Measurements from ENCODE around the gene CCL26. TPM values are rescaled to one million over a fixed set of nuclear protein-coding genes. Genes with fewer than 3 reads are reported as not detected.

Gene CCL26
- total and polyA plus RNA-seq, 2 donors (not counting 3 experiments of a cell fraction or from before 2014, with no cell fraction given), result not detected

DNA sequence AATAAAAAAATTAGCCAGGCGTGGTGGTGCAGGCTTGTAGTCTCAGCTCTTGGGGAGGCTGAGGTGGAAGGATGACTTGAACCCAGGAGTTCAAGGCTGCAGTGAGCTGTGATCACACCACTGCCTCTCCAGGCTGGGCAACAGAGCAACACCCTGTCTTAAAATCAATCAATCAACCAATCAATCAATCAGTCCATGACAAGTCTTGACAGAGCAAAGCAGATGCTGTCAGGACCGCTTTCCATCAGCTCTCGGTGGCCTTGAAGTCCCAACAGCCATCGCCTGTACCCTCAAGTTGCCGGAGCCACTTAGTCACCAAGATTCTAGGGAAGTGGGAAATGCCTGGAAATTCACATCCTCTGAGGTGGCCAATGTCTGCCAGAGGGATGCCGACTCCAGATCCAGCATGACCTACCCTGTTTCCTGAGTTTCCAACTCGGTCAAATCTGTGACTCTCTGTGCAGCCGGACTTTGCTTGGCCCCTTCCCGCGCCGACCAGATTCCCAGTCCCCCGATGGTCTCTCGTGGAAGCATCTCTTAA, 42.5 kb upstream of the CCL26 start:
- H3K79me2 ChIP-seq (ENCODE audit: control insufficient read depth, insufficient read depth, low read length), result no peaks in the 10 kb centered on the region
- CTCF ChIA-PET, result no interaction called here
- no peak for DNase-seq (ENCODE audit: low read depth, low spot score)
- no peaks in the 10 kb centered on the region for H3K4me1 ChIP-seq (ENCODE audit: control insufficient read depth, extremely low read depth, insufficient read depth, low read length)
- peaks cover 0 to 1% of the 10 kb centered on the region in 2 experiments for H3K27me3 ChIP-seq (ENCODE audit: control insufficient read depth in 2 of 2, insufficient read depth in 2 of 2, low read length in 2 of 2)
- no peak overlapping the region for H3K27ac ChIP-seq (ENCODE audit: insufficient read depth, low read depth, low read length)
- POLR2A ChIA-PET, result no interaction called here
- no peaks in the 10 kb centered on the region for H3K9me1 ChIP-seq (replicated peaks; ENCODE audit: control insufficient read depth, extremely low read depth, insufficient read depth, low read length)
- FAIRE-seq, result peak; percentile 67
- no peaks in the 10 kb centered on the region for H4K20me1 ChIP-seq (replicated peaks; ENCODE audit: control insufficient read depth, extremely low read depth, insufficient read depth, low read length)
- dilution Hi-C loops (cut with MboI; ENCODE audit: extremely low pct_ligation_motif_present, low sequenced_read_pairs) (no loop called here), intact Hi-C loops (cut with micrococcal nuclease) (no loop called here)
- H3K36me3 ChIP-seq (ENCODE audit: control insufficient read depth in 2 of 2, extremely low read depth in 1 of 2, insufficient read depth in 2 of 2, low read length in 2 of 2), result no peaks in the 10 kb centered on the region
- H3K4me2 ChIP-seq (ENCODE audit: insufficient read depth, low read length), result no peak overlapping the region
- H3K9me3 ChIP-seq (replicated peaks; ENCODE audit: control insufficient read depth, insufficient read depth, low read length), result no peaks in the 10 kb centered on the region
- no TSS peak for BruUV-seq (replicated peaks)
- TF ChIP-seq, protein P1, sequence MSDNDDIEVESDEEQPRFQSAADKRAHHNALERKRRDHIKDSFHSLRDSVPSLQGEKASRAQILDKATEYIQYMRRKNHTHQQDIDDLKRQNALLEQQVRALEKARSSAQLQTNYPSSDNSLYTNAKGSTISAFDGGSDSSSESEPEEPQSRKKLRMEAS (IDR thresholded peaks at IDR 0.05; ENCODE audit: insufficient read depth, insufficient read length), result no peak
- TF ChIP-seq FOS (IDR thresholded peaks at IDR 0.05; ENCODE audit: borderline replicate concordance, insufficient read depth, low read length), result no peak
- no peak for TF ChIP-seq POLR2A (IDR thresholded peaks at IDR 0.05; ENCODE audit: low read depth, low read length)
- TF ChIP-seq EZH2 (IDR thresholded peaks at IDR 0.05; ENCODE audit: borderline replicate concordance, low read depth, low read length, severe bottlenecking), result no peak
- TF ChIP-seq GATA2 (IDR thresholded peaks at IDR 0.05; ENCODE audit: insufficient read depth, insufficient read length, low read depth, low read length), result no peak
- no peak overlapping the region for H3K9ac ChIP-seq (replicated peaks; ENCODE audit: extremely low read depth, insufficient read depth, low read length)
- no peak overlapping the region for H3K4me3 ChIP-seq (replicated peaks in 1 of 3; ENCODE audit: insufficient read depth in 1 of 3, low read depth in 1 of 3, low read length in 3 of 3)
- peak overlapping the region; percentile 31 for H2AFZ ChIP-seq (ENCODE audit: low read depth, low read length)

DNA sequence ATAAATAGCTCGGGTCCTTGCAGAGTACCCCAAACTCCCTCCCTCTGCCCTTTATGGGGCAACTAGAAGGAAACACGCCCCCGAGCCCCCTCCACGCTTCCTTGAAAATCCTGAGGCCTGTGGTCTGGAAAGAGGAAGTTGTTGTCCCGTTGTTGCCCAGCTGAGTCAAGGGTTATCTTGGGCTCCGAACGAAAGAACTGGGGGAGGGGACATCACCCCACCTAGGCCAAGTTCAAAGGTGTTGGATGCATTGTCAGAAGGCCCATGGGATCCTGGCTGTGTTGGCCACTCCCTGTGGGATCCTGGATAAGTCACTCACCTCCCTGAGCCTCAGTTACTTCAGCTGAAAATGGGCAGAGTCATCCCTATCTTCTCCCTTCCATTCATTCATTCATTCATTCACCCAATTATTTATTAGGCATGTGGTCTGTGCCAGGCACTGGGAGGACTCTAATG, 41.8 kb upstream of the CCL26 start, which contains the start of gene CCL24:
Gene CCL24, minus strand, starts transcription at position 26 of the 456 bp plus-strand sequence. CDS start 91 bp downstream, outside the sequence.
- Histone ChIP-seq H3K4me3 (replicated peaks in 1 of 3; ENCODE audit: insufficient read depth in 1 of 3, low read depth in 1 of 3, low read length in 3 of 3) (no peak within 1 kb of the TSS), H3K79me2 (ENCODE audit: control insufficient read depth, insufficient read depth, low read length) (no peaks in the 10 kb centered on the region), H3K27me3 (ENCODE audit: control insufficient read depth in 2 of 2, insufficient read depth in 2 of 2, low read length in 2 of 2) (peaks cover 0 to 1% of the 10 kb centered on the region in 2 experiments), H2AFZ (ENCODE audit: low read depth, low read length) (peak within 1 kb of the TSS; percentile 31), H3K36me3 (ENCODE audit: control insufficient read depth in 2 of 2, extremely low read depth in 1 of 2, insufficient read depth in 2 of 2, low read length in 2 of 2) (no peaks in the 10 kb centered on the region), H3K9me1 (replicated peaks; ENCODE audit: control insufficient read depth, extremely low read depth, insufficient read depth, low read length) (no peaks in the 10 kb centered on the region), H3K4me2 (ENCODE audit: insufficient read depth, low read length) (no peak within 1 kb of the TSS), H3K27ac (ENCODE audit: insufficient read depth, low read depth, low read length) (no peak within 1 kb of the TSS), H3K4me1 (ENCODE audit: control insufficient read depth, extremely low read depth, insufficient read depth, low read length) (no peaks in the 10 kb centered on the region), H3K9ac (replicated peaks; ENCODE audit: extremely low read depth, insufficient read depth, low read length) (no peak within 1 kb of the TSS), H4K20me1 (replicated peaks; ENCODE audit: control insufficient read depth, extremely low read depth, insufficient read depth, low read length) (no peaks in the 10 kb centered on the region), H3K9me3 (replicated peaks; ENCODE audit: control insufficient read depth, insufficient read depth, low read length) (no peaks in the 10 kb centered on the region)
- intact Hi-C loops (cut with micrococcal nuclease), result no loop called here
- FAIRE-seq (no peak), DNase-seq (ENCODE audit: low read depth, low spot score) (no peak)
- no TSS peak for BruUV-seq (replicated peaks)
- ChIA-PET POLR2A (no interaction called here), CTCF (no interaction called here)
- dilution Hi-C loops (cut with MboI; ENCODE audit: extremely low pct_ligation_motif_present, low sequenced_read_pairs), result no loop called here
- TF ChIP-seq, protein P2, sequence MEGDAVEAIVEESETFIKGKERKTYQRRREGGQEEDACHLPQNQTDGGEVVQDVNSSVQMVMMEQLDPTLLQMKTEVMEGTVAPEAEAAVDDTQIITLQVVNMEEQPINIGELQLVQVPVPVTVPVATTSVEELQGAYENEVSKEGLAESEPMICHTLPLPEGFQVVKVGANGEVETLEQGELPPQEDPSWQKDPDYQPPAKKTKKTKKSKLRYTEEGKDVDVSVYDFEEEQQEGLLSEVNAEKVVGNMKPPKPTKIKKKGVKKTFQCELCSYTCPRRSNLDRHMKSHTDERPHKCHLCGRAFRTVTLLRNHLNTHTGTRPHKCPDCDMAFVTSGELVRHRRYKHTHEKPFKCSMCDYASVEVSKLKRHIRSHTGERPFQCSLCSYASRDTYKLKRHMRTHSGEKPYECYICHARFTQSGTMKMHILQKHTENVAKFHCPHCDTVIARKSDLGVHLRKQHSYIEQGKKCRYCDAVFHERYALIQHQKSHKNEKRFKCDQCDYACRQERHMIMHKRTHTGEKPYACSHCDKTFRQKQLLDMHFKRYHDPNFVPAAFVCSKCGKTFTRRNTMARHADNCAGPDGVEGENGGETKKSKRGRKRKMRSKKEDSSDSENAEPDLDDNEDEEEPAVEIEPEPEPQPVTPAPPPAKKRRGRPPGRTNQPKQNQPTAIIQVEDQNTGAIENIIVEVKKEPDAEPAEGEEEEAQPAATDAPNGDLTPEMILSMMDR (IDR thresholded peaks at IDR 0.05; ENCODE audit: extremely low read depth in 1 of 2, insufficient read depth in 1 of 2, low read depth in 1 of 2, low read length in 2 of 2), result no peak
- TF ChIP-seq POLR2AphosphoS5 (IDR thresholded peaks at IDR 0.05; ENCODE audit: insufficient read depth, low read depth, low read length) (no peak), FOS (IDR thresholded peaks at IDR 0.05; ENCODE audit: borderline replicate concordance, insufficient read depth, low read length) (no peak), POLR2A (IDR thresholded peaks at IDR 0.05; ENCODE audit: low read depth, low read length) (no peak), GATA2 (IDR thresholded peaks at IDR 0.05; ENCODE audit: insufficient read depth, insufficient read length, low read depth, low read length) (no peak), EZH2 (IDR thresholded peaks at IDR 0.05; ENCODE audit: borderline replicate concordance, low read depth, low read length, severe bottlenecking) (no peak), JUN (IDR thresholded peaks at IDR 0.05; ENCODE audit: borderline replicate concordance, insufficient read depth, insufficient read length, low read depth) (no peak), MYC (IDR thresholded peaks at IDR 0.05; ENCODE audit: low read depth, low read length) (no peak)
- TF ChIP-seq, protein P1 (IDR thresholded peaks at IDR 0.05; ENCODE audit: insufficient read depth, insufficient read length), result no peak

All from endothelial cell of umbilical vein (primary cell).